Measurements from ENCODE around the gene IL16.
"Not testable (repeated sequence)": the region's sequence is repeated elsewhere in the genome, so short reads cannot be mapped to it uniquely, and the experiment has no call there.

DNA sequence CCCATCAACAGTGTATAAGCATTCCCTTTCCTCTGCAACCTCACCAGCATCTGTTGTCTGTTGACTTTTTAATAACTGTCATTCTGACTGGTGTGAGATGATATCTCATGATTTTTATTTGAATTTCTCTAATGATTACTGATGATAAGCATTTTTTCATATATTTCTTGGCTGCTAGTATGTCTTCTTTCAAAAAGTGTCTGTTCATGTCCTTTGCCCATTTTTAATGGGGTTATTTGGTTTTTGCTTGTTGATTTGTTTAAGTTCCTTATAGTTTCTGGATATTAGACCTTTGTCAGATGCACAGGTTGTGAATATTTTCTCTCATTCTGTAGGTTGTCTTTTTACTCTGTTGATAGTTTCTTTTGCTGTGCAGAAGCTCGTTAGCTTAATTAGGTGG, 11.3 kb downstream of the IL16 start:
- TF ChIP-seq POLR2A (conservative IDR thresholded peaks at IDR 0.05); HCFC1 (IDR thresholded peaks at IDR 0.05; ENCODE audit: low read depth, low read length); MCM5 (IDR thresholded peaks at IDR 0.05; ENCODE audit: low read depth); CREB1 (IDR thresholded peaks at IDR 0.05); CREB1 (CRISPR knock-in tag; IDR thresholded peaks at IDR 0.05); ZNF644 (tag; IDR thresholded peaks at IDR 0.05; ENCODE audit: low read depth); HNRNPLL (IDR thresholded peaks at IDR 0.05; ENCODE audit: low read depth, low read length, poor library complexity, severe bottlenecking); ZNF445 (CRISPR knock-in tag; IDR thresholded peaks at IDR 0.05; ENCODE audit: low read depth); ERF (CRISPR knock-in tag; IDR thresholded peaks at IDR 0.05); ZNF780A (CRISPR knock-in tag; IDR thresholded peaks at IDR 0.05): not testable (repeated sequence)
- TF ChIP-seq, protein P1, sequence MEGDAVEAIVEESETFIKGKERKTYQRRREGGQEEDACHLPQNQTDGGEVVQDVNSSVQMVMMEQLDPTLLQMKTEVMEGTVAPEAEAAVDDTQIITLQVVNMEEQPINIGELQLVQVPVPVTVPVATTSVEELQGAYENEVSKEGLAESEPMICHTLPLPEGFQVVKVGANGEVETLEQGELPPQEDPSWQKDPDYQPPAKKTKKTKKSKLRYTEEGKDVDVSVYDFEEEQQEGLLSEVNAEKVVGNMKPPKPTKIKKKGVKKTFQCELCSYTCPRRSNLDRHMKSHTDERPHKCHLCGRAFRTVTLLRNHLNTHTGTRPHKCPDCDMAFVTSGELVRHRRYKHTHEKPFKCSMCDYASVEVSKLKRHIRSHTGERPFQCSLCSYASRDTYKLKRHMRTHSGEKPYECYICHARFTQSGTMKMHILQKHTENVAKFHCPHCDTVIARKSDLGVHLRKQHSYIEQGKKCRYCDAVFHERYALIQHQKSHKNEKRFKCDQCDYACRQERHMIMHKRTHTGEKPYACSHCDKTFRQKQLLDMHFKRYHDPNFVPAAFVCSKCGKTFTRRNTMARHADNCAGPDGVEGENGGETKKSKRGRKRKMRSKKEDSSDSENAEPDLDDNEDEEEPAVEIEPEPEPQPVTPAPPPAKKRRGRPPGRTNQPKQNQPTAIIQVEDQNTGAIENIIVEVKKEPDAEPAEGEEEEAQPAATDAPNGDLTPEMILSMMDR (IDR thresholded peaks at IDR 0.05 in 2 of 3, conservative IDR thresholded peaks at IDR 0.05 in 1 of 3; ENCODE audit: insufficient read depth in 2 of 3, low read depth in 1 of 3, low read length in 3 of 3) = not testable (repeated sequence)
- TF ChIP-seq, protein P2, sequence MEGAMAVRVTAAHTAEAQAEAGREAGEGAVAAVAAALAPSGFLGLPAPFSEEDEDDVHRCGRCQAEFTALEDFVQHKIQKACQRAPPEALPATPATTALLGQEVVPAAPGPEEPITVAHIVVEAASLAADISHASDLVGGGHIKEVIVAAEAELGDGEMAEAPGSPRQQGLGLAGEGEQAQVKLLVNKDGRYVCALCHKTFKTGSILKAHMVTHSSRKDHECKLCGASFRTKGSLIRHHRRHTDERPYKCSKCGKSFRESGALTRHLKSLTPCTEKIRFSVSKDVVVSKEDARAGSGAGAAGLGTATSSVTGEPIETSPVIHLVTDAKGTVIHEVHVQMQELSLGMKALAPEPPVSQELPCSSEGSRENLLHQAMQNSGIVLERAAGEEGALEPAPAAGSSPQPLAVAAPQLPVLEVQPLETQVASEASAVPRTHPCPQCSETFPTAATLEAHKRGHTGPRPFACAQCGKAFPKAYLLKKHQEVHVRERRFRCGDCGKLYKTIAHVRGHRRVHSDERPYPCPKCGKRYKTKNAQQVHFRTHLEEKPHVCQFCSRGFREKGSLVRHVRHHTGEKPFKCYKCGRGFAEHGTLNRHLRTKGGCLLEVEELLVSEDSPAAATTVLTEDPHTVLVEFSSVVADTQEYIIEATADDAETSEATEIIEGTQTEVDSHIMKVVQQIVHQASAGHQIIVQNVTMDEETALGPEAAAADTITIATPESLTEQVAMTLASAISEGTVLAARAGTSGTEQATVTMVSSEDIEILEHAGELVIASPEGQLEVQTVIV (CRISPR knock-in tag; IDR thresholded peaks at IDR 0.05; ENCODE audit: borderline replicate concordance) = not testable (repeated sequence)
